Measurements from ENCODE around the gene TRPV4.

The TRPV4 gene

GRCh38 chr12:109739747-109740693, 93.2 kb downstream of the TRPV4 start:
- no peak for DNase-seq (ENCODE audit: low spot score)

GRCh38 chr12:109738878-109739665, 94.1 kb downstream of the TRPV4 start:
- no peak for DNase-seq (ENCODE audit: low spot score)

GRCh38 chr12:109738209-109738608, 95.0 kb downstream of the TRPV4 start:
- DNase-seq (ENCODE audit: low spot score), result no peak

GRCh38 chr12:109737631-109738030, 95.6 kb downstream of the TRPV4 start:
- no peak for DNase-seq (ENCODE audit: low spot score)

GRCh38 chr12:109737126-109737525, 96.1 kb downstream of the TRPV4 start:
- DNase-seq (ENCODE audit: low spot score), result no peak

GRCh38 chr12:109736552-109737108, 96.6 kb downstream of the TRPV4 start:
- DNase-seq (ENCODE audit: low spot score), result peak; percentile 21

- DNase-seq (ENCODE audit: low spot score), result no peak
Measured at GRCh38 chr12:109735825-109736551, 97.2 kb downstream of the TRPV4 start.

- DNase-seq (ENCODE audit: low spot score), result no peak
Measured at GRCh38 chr12:109735051-109735521, 98.1 kb downstream of the TRPV4 start.

- DNase-seq (ENCODE audit: low spot score), result no peak
Measured at GRCh38 chr12:109734219-109735000, 98.8 kb downstream of the TRPV4 start.

All from activated CD4-positive, alpha-beta T cell treated with anti-CD3 and anti-CD28 coated beads, Interleukin-2, Interleukin-4, amounts not matched to agents 100 ng/mL and 50 ng/mL, durations not matched to agents 16 hours and 8 hours (primary cell).